ENCODE measurements around the gene GRB14.

GRCh38 chr2:164456619-164457018 is 164.7 kb downstream of the GRB14 start:
- TF ChIP-seq MAX (IDR thresholded peaks at IDR 0.05) = no peak
- TF ChIP-seq CEBPB (IDR thresholded peaks at IDR 0.05) = no peak
- TF ChIP-seq REST (IDR thresholded peaks at IDR 0.05; ENCODE audit: low read depth) = no peak
- no peak for TF ChIP-seq EP300 (IDR thresholded peaks at IDR 0.05; ENCODE audit: borderline replicate concordance)
- no peak for TF ChIP-seq TAF1 (IDR thresholded peaks at IDR 0.05; ENCODE audit: low read depth)
- TF ChIP-seq USF1 (IDR thresholded peaks at IDR 0.05) = no peak
- TF ChIP-seq FOXM1 (IDR thresholded peaks at IDR 0.05; ENCODE audit: borderline replicate concordance, low read depth) = no peak
